Esophagus squamous epithelium (tissue), 4 donors: ENCODE measurements around the gene KCNMA1.

Experiments used
- POLR2A ChIP-seq, 4 donors: fragments of 450-650 bp; IDR thresholded peaks; one replicate each; pipeline ENCODE4 v1.6.1; 2017; ENCODE audit warnings: antibody characterized with exemption in 4 of 4, mild to moderate bottlenecking in 4 of 4, moderate library complexity in 3 of 4
- TF ChIP-seq, protein P1 (sequence below), 6 experiments: fragments of 450-650 bp in 4 of 6; fragments of 200-600 bp in 2 of 6; sonication (generic) in 2 of 6; IDR thresholded peaks; one replicate each; pipeline ENCODE4 v1.5.1; 2016 to 2019; ENCODE audit warnings: antibody characterized with exemption in 6 of 6, mild to moderate bottlenecking in 4 of 6, moderate library complexity in 4 of 6

DNA sequence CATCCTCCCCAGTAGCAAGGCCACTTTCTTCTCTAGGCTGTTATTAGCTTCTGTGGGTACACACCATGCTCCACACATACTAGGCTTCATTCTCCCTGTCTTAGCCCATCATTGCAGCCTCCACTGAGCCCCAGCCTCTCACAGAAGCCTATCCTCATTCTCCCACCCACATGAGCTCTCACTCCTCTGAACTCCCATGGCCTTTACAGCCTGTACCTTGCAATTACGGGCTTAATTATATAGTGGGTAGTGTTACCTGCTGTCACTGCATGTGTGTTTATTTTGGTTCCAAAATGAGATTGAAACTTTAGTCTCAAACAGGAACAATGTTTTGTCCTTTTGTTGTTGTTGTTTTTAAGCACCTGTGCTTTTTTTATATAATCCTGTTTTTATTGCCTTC is 460.0 kb downstream of the KCNMA1 start:
- no peak for TF ChIP-seq POLR2A (IDR thresholded peaks at IDR 0.05)
- TF ChIP-seq, protein P1, sequence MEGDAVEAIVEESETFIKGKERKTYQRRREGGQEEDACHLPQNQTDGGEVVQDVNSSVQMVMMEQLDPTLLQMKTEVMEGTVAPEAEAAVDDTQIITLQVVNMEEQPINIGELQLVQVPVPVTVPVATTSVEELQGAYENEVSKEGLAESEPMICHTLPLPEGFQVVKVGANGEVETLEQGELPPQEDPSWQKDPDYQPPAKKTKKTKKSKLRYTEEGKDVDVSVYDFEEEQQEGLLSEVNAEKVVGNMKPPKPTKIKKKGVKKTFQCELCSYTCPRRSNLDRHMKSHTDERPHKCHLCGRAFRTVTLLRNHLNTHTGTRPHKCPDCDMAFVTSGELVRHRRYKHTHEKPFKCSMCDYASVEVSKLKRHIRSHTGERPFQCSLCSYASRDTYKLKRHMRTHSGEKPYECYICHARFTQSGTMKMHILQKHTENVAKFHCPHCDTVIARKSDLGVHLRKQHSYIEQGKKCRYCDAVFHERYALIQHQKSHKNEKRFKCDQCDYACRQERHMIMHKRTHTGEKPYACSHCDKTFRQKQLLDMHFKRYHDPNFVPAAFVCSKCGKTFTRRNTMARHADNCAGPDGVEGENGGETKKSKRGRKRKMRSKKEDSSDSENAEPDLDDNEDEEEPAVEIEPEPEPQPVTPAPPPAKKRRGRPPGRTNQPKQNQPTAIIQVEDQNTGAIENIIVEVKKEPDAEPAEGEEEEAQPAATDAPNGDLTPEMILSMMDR (IDR thresholded peaks at IDR 0.05), result no peak
